GM18508 (cell line): ENCODE data around the gene HADH.
"Not testable (repeated sequence)": the region's sequence is repeated elsewhere in the genome, so short reads cannot be mapped to it uniquely, and the experiment has no call there.

Source experiments
- ATAC-seq: cut with Tn5 transposase; IDR thresholded peaks from one replicate; pipeline ENCODE4 v1.9.1; 2021; ENCODE audit warnings: moderate number of reproducible peaks; ENCODE audit not compliant: insufficient read depth, unreplicated experiment

HADH gene

DNA sequence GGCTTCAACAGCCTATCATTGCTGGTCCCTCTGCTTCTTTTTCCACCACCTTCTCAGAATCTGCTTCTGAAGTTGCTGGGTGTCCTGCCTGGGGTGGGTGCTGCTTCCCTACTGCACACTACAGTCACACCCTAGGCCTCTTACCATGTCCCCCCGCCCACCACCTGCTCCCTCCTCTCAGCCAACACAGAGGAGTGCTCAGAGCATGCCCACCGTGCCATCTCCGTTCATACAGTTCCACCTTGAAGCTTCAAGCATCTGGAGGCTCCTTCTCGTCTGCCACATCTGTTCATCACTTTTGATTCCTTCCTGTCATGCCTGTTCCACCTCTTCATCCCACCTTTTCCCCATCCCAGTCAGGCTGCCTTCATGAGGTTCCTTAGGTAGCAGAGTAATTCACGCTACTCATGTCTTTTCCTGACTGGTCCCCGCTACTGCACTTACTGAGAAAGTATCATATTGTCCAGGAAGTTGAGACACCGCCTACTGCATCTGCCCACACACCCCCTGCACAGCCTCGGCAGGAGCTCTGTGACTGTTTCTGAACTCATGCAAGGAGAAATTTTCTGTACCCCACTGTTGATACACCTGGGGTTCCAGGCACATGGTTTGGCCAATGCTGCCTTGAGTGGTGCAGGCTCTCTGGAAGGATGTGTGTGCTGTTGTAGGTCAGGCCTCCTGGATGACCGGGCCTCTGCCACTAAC is 39.5 kb downstream of the HADH start:
- ATAC-seq = no peak

DNA sequence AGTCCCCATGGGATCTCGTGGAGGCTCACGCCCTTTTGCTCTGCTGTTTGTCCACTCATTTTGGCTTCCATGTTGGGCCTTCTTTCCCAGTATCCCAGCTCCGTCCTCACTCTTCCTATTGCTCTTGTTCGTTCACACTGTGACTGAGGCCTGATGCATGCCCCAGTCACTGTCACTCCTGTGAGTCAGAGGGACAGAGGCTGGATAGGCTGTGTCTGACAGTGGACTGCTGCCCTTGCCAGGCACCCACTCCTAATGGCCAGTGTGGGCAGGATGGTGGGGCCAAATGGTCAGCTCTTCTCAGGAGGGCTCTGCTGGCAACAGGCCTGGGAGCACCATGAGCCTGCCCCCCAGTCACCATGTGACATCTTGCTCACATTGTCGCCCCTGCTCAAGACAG is 40.0 kb downstream of the HADH start:
- no peak for ATAC-seq

DNA sequence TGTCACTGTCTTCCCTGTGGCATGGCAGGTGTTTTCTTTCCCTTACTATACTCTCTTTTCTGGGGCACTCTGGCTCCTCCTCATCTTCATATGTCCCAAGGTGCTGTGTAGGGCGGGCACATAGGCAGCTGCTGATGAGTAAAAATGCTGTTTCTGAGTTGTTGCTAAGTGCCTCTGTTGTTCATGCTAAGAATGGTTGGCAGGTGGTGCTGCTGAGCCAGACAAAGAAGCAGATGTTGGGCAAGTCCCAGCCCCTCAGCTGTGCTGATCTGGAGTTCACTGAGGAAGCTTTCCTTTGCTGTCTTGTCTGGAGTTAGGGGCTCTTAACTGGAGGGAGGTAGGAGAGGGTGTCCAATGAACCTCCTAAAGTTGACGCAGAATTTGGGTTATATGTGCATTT is 40.6 kb downstream of the HADH start:
- peak; percentile 98 for ATAC-seq

DNA sequence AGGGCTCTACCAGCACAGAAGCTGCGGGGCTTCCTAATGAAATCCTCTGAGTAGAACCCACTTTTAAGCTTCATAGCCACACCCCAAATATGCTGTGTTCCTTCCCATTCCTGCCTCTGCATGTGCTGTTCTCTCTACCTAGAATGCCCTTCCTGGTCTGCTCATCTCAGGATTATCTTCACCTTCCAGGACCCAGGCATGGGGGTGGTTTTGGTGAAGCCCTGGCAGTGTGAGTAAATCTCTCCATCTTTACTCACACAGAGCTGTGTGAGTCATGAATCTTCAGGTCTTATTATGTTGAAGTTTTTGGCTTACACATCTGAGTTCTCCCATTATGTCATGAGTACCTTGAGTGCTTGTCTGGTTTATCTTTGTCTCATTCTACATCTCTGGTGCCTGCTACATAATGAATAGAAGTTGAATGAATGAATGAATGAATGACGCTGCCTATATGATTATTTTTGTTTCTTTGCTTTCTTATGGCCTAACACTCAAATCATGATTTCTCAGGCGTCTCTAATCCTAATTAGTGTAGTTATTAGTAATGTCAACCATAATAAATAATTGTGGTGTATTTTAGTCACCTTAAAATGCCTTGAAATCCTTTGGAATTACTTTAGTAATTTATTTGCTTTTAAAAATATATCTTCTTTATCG is 41.9 kb downstream of the HADH start:
- no peak for ATAC-seq

DNA sequence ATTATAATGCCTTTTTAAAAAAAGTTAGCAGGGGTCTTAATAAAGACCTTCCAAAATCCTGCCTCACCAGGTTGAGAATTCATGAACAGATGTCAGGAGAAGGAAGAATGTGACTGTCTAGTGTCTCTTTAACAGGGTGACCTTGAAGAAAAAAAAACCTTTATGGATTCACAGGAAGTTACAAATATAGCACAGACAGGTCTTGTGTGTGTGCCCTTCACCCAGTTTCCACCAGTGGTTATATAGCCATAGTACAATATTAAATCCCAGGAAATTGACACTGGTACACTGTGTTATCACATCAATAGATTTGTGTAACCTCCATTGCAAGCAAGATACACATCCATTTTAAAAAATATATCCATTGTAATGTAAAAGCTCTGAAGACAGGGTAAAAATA is 43.7 kb downstream of the HADH start:
- ATAC-seq = no peak

DNA sequence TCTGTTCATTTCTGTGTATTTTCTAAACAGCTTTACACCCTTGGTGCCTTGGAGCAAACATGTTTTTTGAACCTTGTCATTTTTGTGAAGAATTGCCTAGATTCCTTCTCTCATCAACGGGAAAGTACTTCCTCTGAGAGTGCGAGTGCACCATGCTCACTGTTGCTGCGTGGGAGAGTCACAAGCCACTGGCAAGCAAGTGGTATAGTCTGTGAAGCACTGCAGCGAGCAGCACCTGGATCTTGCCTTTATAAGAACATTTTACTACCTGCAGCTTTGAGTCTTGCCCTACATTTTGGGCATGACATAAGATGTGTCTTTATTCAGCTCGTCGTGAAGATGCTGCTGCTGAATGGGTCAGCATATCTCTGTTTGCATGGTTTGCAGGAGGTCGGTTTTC is 44.9 kb downstream of the HADH start:
- ATAC-seq = no peak

DNA sequence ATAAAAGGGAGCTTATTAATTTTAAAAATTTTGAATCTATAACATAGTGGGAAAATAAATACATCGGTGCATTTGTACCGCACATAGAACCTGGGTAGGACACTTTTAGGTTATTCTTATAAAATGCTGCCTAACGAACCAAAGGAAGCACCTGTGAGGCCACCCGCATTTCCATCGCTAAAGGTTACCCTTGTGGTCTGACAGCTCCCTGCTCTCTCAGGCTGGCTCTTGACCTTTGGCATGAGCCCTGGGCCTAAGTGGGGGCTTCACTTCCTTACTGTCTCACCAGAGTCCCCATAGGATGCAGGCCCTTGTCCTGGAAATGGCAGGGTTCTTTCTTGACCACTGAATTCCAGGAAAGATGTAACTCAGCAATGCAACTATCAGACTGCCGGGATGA is 46.0 kb downstream of the HADH start:
- ATAC-seq = no peak

DNA sequence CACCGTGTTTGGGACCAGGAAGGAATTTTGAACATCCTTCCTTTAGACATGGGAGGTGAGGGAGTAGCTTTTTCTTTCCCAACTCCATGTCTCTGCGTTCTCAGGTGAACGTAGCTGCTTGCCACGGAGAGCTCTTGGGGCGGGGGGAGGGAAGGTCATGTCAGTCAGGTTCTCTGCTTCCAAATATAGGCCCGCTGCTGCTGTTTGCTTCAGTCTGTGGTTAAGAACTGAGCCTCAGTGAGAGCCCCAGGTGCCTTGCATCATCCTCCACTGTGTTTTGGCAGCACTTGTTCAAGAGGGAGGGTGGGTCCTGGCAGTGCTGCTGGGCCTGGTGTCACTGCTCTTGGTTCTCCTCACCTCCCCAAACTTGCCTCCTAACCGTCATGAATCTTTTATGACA is 46.5 kb downstream of the HADH start:
- peak; percentile 88 for ATAC-seq

DNA sequence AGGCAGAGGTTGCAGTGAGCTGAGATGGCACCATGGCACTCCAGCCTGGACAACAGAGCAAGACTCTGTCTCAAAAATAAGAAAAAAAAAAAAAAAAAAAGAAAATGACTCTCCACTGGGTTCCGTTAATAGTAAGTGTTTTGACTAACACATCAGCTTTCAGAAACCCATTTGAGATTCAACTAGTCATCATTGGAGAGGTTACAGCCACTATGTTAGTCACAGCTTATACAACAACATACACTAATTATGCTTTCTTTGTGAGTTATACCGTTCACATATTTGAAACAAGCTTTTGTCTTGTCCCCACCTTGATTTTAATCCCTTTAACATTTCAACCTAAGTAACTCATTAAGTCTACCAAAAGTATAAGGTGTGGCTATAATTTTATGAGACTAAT is 48.2 kb downstream of the HADH start:
- ATAC-seq = no peak

DNA sequence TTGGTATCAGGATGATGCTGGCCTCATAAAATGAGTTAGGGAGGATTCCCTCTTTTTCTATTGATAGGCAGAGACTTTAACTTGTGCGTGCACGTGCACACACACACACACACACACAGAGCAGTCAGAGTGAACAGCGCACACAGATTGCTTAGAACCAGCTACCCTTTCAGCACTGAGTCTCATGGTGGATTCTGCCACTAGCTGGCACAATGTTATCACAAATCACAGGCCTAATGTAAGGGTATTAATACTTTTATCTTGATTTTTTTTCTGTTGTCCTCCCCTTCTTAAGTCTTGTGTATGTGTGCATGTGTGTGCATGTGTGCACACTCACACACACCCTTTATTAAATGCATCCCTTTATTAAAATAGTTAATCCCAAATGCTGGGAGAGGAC is 53.2 kb downstream of the HADH start:
- ATAC-seq = no peak

DNA sequence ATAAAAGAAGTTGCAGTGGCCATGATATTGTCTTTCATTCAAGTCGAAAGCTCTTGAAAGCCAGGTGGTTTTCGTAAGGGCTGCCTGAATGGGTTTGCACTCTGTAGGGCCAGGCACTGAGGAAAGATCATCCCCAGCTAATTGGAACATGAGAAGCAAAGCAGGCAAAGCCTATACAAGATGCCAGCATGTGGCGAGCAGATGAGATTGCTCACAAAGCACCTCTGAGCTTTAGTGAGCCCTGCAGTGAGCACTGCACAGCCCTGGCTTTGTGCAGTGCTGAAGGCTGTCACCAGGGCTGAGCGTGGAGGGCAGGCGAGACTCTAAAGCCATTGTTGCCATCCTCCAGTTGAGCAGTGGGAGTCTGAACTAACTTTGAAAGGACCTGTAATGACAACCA is 53.8 kb downstream of the HADH start:
- ATAC-seq = no peak

DNA sequence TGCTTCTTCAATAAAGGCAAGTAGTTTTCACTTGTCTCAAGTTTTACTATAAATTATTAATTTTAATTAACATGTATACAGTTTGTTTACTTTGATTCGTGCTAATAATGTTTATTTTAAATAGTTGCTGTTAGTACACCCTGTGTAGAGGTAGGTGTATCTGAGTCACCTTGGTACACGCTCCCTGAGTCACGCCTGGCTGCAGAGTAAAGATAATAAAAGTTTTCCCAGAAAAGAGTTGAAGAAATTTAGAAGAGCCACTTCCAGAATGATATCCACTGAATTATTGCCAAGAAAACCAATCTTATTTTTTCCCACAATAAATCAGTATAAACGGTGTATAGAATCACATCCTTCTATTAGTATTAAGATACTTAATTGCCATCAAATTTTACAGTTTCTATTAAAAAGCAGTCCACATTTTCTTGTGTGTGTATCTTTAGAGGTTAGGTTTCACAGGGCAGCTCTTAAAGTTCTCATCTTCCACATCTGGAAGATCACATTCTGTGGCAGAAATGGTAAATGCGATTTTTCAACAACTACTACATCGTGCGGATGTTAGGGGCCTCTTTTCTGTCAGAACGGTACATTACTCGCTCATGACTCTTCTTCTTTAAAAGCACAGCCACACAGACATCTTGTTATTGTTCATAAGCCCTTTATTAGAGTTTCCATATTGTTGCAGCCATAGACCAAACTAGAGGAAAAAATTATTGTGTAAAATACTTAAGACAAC is 55.4 kb downstream of the HADH start:
- ATAC-seq = no peak

DNA sequence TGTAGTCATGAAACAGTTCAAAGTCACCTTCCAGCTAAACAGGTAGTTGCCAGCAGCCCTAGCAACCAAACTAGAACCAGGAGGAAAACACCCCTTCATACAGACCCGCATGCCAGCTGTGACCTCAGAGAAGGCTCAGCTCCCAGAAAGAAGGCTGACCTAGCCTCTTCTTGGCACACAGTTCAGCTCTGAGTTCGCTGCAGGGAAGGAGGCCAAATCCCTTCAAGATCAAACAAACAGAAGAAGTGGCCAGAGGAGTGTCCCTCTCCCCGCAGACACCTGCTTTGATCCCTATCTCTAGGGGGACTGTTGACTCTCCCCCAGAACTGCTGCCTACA is 56.0 kb downstream of the HADH start:
- ATAC-seq = no peak

DNA sequence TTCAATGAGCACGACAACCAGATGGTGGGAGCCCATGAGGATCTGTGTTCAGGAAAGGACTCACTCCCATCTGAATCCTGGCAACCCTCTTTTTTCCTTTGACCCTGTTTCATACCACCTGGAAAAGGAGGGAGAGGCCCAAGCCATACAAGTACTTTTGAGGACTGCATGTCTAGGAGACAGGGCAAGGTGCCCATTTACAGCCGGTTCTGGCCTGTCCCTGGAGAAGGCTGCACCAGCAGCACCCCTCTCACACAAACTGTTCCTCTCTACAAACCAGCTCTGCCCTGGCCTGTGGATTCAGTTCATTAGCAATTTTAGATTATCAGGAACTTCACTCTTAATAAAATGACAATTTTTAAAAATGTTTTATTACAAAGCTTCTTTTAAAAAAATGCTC is 57.5 kb downstream of the HADH start:
- no peak for ATAC-seq

DNA sequence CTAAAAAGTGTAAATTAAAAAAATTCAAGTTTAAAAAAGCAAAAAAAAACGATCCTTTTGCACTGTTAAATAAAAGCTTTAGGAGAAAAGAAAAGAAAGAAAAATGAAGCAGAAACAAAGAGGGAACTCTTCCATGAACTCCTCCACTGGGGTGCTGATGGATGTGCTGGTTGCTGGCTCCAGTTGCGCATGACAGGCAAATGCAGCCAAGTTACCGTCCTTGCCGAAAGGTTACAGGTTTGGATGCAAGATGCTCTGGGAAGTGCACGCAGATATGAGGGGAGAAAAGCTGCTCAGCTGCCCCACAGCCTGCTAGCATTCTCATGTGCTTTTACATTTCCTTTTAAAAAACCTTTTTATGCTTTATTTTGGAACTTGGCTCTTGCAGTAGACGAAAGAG is 58.5 kb downstream of the HADH start:
- no peak for ATAC-seq

DNA sequence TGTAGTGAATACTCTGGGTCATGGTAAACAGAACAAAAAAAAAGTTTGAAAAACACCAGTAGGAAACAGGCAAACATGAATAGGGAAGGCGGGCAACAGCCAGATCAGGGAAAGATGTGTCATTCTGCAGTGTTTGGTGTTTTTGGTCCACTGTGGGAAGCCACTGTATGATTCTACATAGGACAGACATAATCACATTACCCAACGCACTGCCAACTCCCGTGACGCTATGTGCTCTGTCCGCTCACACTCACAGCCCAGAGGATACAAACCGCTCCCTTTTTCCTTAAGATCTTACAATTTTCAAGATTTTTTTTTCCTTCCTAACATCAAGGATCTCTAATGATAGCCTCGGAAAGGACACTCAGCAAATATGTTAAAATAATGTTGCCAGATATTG is 59.3 kb downstream of the HADH start:
- ATAC-seq = no peak

DNA sequence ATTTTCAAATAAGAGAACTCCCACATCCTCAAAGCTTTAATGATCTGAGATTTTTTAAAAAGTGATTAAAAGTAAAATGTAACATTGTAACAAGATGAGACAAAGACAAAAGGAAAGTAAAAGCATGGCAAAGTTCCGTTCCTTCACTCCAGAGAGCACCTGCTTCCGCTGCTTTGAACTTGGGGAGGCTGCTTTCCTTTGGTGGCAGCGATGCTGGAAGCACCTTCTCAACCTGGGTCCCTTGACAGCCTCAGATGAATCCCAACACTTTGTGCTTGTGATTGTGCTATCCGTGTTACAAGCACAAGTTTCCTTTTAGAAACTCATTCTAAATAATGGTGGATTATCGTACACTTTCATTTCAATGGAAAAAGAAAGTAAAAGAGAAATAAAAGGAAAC is 59.7 kb downstream of the HADH start:
- ATAC-seq = no peak

DNA sequence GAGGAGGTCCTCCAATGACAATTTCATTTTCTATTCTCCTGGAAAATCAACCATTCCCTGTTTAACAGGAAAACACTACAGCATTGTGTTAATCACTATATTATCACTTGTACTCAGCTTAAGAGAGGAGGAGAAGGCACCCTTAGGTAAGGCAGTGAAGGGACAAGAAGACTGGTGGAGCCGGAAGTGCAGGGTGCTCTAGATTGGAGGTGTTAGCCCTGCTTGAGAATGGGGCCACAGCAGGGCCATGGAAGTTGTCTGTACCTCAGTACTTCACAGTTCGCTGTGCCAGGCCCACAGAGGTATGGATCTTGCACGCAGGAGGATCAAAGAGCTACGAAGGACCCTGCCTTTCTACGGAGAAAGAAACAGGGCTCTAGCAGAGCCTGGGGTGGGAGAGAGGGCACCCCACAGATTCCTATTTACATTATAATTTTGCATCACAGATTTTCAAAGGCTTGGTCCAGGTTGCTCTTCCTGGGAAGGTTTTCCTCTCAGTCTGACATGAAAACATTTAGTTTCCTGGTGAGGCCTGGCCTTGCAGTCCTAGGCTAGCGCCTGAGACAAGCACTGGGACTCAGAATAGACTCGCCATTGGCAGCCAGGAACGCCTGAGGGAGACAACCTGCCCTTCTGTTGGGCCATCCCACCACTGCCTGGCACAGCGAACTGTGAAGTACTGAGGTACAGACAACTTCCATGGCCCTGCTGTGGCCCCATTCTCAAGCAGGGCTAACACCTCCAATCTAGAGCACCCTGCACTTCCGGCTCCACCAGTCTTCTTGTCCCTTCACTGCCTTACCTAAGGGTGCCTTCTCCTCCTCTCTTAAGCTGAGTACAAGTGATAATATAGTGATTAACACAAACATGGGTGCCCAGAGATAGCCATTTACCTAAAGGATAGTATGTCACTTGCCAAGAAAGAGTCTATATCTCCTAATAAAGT is 60.8 kb downstream of the HADH start:
- ATAC-seq = not testable (repeated sequence)

DNA sequence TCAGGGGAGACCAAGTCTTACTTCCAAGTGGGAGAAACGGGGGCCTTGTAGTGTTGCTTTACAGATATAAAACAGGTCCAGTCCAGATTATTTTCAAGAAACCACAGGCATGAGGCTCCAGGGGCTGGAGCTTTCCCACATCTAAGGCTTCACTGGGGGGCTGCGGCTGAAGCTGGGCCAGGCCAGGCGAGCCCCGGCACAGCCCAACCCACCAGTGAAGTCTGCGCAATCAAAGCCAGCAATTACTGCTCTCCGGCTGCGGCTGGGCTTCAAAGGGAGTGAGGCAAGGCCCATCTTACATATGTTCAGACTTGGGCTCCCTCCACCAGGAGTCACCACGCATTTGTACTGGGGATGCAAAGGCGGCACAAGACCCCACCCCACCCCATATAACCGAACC is 61.7 kb downstream of the HADH start:
- no peak for ATAC-seq

DNA sequence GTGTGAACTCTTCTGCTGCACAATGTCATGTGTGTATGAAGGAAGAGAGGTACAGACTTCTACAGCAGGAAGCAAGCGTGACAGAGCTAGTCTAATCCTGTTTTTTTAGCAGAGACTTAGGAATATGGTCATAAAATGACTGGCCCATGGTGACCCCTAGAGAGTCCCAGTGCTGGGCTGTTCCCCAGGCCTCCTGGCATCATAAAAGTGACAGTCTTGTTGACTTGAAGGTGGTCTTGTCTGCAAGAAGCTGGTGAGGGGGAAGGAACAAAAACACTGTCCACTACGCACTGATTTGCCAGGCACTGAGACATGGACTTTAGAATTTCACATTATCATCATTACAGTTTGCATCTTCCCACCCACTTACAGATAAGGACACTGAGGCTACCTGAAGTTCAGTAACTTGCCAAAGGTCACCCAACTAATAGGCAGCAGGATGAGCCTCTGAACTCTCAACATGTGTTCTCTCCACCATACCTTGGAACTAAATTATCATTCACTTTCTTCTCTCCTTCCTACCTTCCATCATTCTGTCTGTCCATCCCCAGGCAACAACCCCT is 63.0 kb downstream of the HADH start:
- no peak for ATAC-seq
